Glutamatergic neuron (in vitro differentiated cells): ENCODE data around the gene OR5B12. TPM values are rescaled to one million over a fixed set of nuclear protein-coding genes. Genes with fewer than 3 reads are reported as not detected.

ENCODE experiments used
- DNase-seq: peaks from one replicate; pipeline ENCODE4 v3.0.0; 2022
- H3K27ac Mint-ChIP-seq: one replicate; pipeline ENCODE4 v1.8.0; 2020; ENCODE audit warnings: mild to moderate bottlenecking, mixed read lengths, inconsistent platforms; ENCODE audit not compliant: unreplicated experiment
- H3K27me3 Mint-ChIP-seq: one replicate; pipeline ENCODE4 v1.8.0; 2020; ENCODE audit warnings: mild to moderate bottlenecking, moderate library complexity, mixed read lengths, inconsistent platforms; ENCODE audit not compliant: unreplicated experiment
- H3K36me3 Mint-ChIP-seq: one replicate; pipeline ENCODE4 v1.8.0; 2020; ENCODE audit warnings: mild to moderate bottlenecking, mixed read lengths, inconsistent platforms; ENCODE audit not compliant: unreplicated experiment
- H3K4me1 Mint-ChIP-seq: one replicate; pipeline ENCODE4 v1.8.0; 2020; ENCODE audit warnings: mild to moderate bottlenecking, low read depth, mixed read lengths, inconsistent platforms; ENCODE audit not compliant: unreplicated experiment
- H3K4me3 Mint-ChIP-seq: one replicate; pipeline ENCODE4 v1.8.0; 2020; ENCODE audit warnings: mild to moderate bottlenecking, mixed read lengths, inconsistent platforms; ENCODE audit not compliant: unreplicated experiment
- H3K9me3 Mint-ChIP-seq: one replicate; pipeline ENCODE4 v1.8.0; 2020; ENCODE audit warnings: mild to moderate bottlenecking, moderate library complexity, mixed read lengths, inconsistent platforms; ENCODE audit not compliant: unreplicated experiment
- CTCF ChIP-seq: fragments of 200-600 bp; sonication (generic); IDR thresholded peaks from one replicate; pipeline ENCODE4 v1.5.0; 2021; ENCODE audit not compliant: partially characterized antibody, unreplicated experiment
- total RNA-seq: library from RNA; stranded (reverse); fragmentation: NEBNext Ultra II Directional; extraction: Animal tissue kit (Norgen Biotek cat#: 25700); gene quantifications from one replicate; pipeline ENCODE4 v1.2.1, GENCODE V29; 2021; ENCODE audit not compliant: unreplicated experiment

Gene OR5B12
- total RNA-seq, 1 donor from 2014 or later: not detected

- no peaks in the 10 kb centered on the region for H3K27me3 Mint-ChIP-seq
- DNase-seq: no peak
- no peaks in the 10 kb centered on the region for H3K4me1 Mint-ChIP-seq
- peaks cover 6% of the 10 kb centered on the region for H3K36me3 Mint-ChIP-seq
- H3K27ac Mint-ChIP-seq: no peak overlapping the region
- TF ChIP-seq CTCF: no peak
- H3K4me3 Mint-ChIP-seq: no peak overlapping the region
- peaks cover 3% of the 10 kb centered on the region for H3K9me3 Mint-ChIP-seq
Measured at GRCh38 chr11:58466293-58466692, 24.3 kb upstream of the OR5B12 start.

DNA sequence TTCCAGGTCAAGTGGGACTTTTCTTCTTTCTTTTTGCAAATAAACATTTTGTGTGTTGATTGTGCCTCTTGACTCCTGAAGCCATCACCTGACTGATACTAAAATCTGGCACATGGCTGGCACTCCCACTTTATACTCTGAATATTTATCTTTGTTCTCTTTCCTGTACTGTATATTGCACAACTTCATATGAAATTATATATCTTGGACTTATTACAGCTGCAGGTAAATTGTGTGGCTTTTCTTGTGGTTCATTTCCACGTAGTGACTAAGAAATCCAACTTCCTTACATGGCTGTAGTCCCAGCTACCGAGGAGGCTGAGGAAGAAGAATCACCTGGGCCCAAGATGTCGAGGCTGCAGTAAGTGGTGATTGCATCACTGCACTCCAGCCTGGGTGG lies 23.7 kb upstream of the OR5B12 start:
- DNase-seq: no peak
- Mint-ChIP-seq H3K36me3 (peaks cover 5% of the 10 kb centered on the region), H3K27ac (no peak overlapping the region), H3K4me1 (no peaks in the 10 kb centered on the region), H3K9me3 (peaks cover 2% of the 10 kb centered on the region), H3K27me3 (no peaks in the 10 kb centered on the region), H3K4me3 (no peak overlapping the region)
- no peak for TF ChIP-seq CTCF

DNA sequence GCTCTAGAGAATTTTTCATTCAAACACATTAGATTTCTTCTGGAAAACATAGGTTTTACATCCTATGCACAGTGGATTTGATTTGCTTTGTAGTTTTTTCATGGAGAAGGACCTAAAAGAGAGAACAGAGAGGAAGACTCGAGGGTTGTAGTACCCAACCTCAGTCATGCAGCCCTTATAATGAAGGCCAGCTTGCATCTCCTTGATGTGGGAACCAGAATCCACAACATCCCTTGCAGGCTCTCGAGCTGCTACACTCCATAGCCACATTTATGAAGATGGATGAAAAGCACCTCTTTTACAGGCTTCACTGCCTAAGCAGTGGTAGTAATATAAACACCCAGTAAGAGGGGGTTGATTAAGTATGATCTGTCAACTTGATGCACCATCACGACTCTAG lies 9.5 kb upstream of the OR5B12 start:
- no peaks in the 10 kb centered on the region for H3K36me3 Mint-ChIP-seq
- H3K27me3 Mint-ChIP-seq: no peaks in the 10 kb centered on the region
- no peak overlapping the region for H3K27ac Mint-ChIP-seq
- DNase-seq: no peak
- H3K4me3 Mint-ChIP-seq: no peak overlapping the region
- no peak for TF ChIP-seq CTCF
- H3K9me3 Mint-ChIP-seq: peaks cover 1% of the 10 kb centered on the region
- H3K4me1 Mint-ChIP-seq: no peaks in the 10 kb centered on the region

DNA sequence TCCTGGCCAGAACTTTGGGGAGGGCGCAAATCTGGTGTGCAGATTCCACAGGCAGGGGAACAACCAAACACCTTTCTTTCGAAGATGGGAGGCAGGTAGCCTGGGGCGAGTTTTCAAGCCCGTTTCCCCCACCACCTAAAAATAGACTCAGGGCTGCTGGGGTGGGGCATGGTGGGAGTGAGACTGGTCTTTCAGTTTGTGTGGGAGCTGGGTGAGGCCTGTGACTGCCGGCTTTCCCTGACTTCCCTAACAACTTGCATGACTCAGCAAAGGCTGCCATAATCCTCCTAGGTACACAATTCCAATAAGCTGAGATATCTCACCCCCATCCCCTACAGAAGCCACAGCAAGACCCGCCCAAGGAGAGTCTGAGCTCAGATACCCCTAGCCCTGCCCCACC lies 4.3 kb upstream of the OR5B12 start:
- Mint-ChIP-seq H3K27ac (no peak overlapping the region), H3K4me3 (no peak overlapping the region), H3K27me3 (no peaks in the 10 kb centered on the region)

GRCh38 chr11:58444300-58444699 lies 2.3 kb upstream of the OR5B12 start:
- no peaks in the 10 kb centered on the region for H3K27me3 Mint-ChIP-seq
- peaks cover 8% of the 10 kb centered on the region for H3K36me3 Mint-ChIP-seq
- no peaks in the 10 kb centered on the region for H3K4me1 Mint-ChIP-seq
- H3K4me3 Mint-ChIP-seq: no peak overlapping the region
- no peak for DNase-seq
- H3K27ac Mint-ChIP-seq: no peak overlapping the region
- H3K9me3 Mint-ChIP-seq: peaks cover 9% of the 10 kb centered on the region
- TF ChIP-seq CTCF: no peak

More for the DNA sequence above, 4.3 kb upstream of the OR5B12 start:
- no peak for DNase-seq
- no peaks in the 10 kb centered on the region for H3K4me1 Mint-ChIP-seq
- H3K9me3 Mint-ChIP-seq: peaks cover 9% of the 10 kb centered on the region
- H3K36me3 Mint-ChIP-seq: peaks cover 8% of the 10 kb centered on the region
- no peak for TF ChIP-seq CTCF
